ENCODE data around the gene HCST. TPM values are rescaled to one million over a fixed set of nuclear protein-coding genes. Genes with fewer than 3 reads are reported as not detected.

Gene HCST
- total RNA-seq, 6 experiments from 2014 or later: 0.96 to 4.1 (median 1.2) TPM

DNA sequence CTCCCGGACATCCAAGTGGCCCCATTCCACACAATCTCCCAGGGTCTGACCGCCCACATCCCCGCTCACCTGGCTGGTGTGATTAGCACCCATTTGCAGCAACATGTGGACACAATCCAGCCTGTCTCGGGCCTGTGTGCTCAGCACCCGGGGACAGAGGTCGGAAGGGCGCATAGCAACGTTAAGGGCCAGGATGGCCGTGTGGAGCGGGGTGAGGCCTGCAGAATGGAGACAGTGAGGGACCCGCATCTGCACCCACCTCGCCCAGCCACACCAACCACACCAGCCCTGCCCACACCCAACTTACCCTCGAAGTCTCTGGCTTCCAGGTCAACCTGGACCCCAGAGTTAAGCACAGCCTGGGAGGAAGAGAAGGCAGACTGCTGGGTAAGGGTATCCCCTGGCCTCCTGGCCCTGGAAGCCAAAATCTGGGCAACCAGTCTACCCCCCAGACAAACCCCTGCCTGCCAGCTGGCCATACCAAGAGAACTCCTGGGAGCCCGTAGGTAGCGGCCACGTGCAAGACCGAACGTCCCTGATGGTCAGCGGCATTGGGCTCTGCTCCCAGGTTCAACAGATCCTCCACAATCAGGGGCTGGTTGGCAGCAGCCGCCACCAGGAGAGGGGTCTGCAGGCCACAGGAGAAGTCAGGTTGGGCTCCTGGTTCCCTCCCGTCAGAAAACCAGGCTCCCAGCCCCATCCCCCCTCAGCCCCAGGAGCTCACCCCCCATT, 6.3 kb upstream of the HCST start:
- Mint-ChIP-seq H3K36me3 (ENCODE audit: low read depth) (peaks cover 11% of the 10 kb centered on the region), H3K4me1 (ENCODE audit: low read depth) (peaks cover 15% of the 10 kb centered on the region), H3K27me3 (ENCODE audit: insufficient read depth) (no peaks in the 10 kb centered on the region; the same call in 1 of the 2 replicates), H3K4me3 (no peak overlapping the region), H3K9me3 (no peaks in the 10 kb centered on the region), H3K27ac (no peak overlapping the region)
- DNase-seq: no peak
- TF ChIP-seq, protein P1, sequence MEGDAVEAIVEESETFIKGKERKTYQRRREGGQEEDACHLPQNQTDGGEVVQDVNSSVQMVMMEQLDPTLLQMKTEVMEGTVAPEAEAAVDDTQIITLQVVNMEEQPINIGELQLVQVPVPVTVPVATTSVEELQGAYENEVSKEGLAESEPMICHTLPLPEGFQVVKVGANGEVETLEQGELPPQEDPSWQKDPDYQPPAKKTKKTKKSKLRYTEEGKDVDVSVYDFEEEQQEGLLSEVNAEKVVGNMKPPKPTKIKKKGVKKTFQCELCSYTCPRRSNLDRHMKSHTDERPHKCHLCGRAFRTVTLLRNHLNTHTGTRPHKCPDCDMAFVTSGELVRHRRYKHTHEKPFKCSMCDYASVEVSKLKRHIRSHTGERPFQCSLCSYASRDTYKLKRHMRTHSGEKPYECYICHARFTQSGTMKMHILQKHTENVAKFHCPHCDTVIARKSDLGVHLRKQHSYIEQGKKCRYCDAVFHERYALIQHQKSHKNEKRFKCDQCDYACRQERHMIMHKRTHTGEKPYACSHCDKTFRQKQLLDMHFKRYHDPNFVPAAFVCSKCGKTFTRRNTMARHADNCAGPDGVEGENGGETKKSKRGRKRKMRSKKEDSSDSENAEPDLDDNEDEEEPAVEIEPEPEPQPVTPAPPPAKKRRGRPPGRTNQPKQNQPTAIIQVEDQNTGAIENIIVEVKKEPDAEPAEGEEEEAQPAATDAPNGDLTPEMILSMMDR (IDR thresholded peaks at IDR 0.05): no peak

DNA sequence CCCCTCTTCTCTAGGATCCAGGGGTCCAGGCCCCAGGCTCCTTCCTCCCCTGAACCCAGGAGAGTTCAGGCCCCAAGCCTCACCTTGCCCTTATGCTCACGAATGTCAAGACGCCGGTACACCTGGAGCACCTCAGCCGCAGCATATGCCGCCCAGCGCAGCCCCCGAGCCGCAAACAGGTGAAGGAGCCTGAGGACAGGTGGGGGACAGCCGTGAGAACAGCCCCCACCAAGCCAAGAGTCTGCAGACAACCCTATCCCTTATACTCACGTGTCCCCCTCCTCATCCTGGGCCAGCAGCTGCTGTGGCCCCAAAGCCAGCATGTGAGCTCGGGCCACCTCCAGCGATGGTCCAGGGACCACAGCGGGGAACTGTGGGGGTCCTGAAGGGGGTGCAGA, 5.7 kb upstream of the HCST start:
- DNase-seq: no peak
- TF ChIP-seq, protein P1 (IDR thresholded peaks at IDR 0.05): no peak
- Mint-ChIP-seq H3K9me3 (no peaks in the 10 kb centered on the region), H3K27me3 (ENCODE audit: insufficient read depth) (no peaks in the 10 kb centered on the region; the same call in 1 of the 2 replicates), H3K36me3 (ENCODE audit: low read depth) (peaks cover 11% of the 10 kb centered on the region), H3K4me1 (ENCODE audit: low read depth) (peaks cover 21% of the 10 kb centered on the region), H3K4me3 (no peak overlapping the region), H3K27ac (no peak overlapping the region)

GRCh38 chr19:35897706-35898451, 4.5 kb upstream of the HCST start:
- DNase-seq: no peak
- Mint-ChIP-seq H3K9me3 (no peaks in the 10 kb centered on the region), H3K36me3 (ENCODE audit: low read depth) (peaks cover 5% of the 10 kb centered on the region; the same call in 1 of the 2 replicates), H3K27me3 (ENCODE audit: insufficient read depth) (no peaks in the 10 kb centered on the region; the same call in none of the 2 replicates), H3K27ac (no peak overlapping the region), H3K4me1 (ENCODE audit: low read depth) (peaks cover 32% of the 10 kb centered on the region), H3K4me3 (peak overlapping the region; percentile 95)
- TF ChIP-seq, protein P1 (IDR thresholded peaks at IDR 0.05): no peak

DNA sequence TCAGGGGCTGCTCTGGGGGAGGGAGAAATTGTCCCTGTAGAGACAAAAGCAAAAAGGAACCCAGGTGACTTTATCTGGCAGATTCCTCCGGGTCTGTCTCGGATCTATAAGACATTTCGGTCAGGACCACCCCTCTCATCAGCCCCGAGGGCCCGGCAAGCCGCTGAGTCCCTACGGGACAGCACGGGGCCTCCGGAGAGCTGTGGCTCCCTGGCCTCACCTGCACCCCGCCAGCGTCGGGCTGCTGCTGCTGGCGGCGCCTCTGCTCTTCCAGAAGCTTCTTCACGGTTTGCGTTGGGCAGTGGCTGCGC, 3.9 kb upstream of the HCST start:
- Mint-ChIP-seq H3K4me1 (ENCODE audit: low read depth) (peaks cover 33% of the 10 kb centered on the region), H3K4me3 (peak overlapping the region; percentile 95), H3K27ac (peak overlapping the region; percentile 90), H3K27me3 (ENCODE audit: insufficient read depth) (peaks cover 2% of the 10 kb centered on the region; the same call in 1 of the 2 replicates), H3K36me3 (ENCODE audit: low read depth) (no peaks in the 10 kb centered on the region), H3K9me3 (no peaks in the 10 kb centered on the region)
- TF ChIP-seq, protein P1 (IDR thresholded peaks at IDR 0.05): no peak
- DNase-seq: no peak

DNA sequence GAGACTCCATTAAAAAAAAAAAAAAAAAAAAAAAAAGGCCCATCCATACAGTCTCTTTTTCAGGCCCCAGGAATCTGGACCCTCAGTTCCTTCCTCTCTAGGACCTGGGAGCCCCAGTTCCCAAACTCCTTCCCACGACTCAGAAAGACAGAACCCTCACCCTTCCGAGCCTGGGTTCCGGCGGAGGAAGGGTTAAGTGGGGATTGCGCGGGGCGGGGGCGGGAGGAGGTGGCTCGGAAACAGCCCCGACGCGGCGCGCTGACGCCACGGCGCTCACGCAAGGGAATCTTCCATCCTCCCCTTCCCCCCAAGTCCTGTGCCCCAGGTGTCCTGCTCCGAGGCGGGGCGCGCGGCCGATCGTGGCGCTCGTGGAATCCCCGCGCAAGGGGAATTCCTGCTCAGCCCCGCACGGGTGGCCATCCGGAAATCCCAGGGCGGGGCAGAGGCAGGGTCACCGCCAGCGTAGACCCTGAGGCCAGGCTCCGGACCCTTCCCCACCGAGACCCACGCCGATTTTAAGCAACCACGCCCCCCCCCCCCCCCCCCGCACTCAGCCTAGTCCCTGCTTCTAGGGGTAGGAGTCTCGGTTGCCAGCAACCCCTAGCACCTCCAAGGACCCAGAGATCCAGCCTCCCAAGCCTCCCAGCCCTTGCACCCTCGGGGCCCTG, 2.6 kb upstream of the HCST start:
- H3K27me3 Mint-ChIP-seq (ENCODE audit: insufficient read depth): peaks cover 2% of the 10 kb centered on the region; the same call in 1 of the 2 replicates
- TF ChIP-seq, protein P1 (IDR thresholded peaks at IDR 0.05): no peak
- H3K4me3 Mint-ChIP-seq: peak overlapping the region; percentile 95
- H3K9me3 Mint-ChIP-seq: no peaks in the 10 kb centered on the region
- peak; percentile 41 for DNase-seq
- H3K36me3 Mint-ChIP-seq (ENCODE audit: low read depth): no peaks in the 10 kb centered on the region
- peaks cover 43% of the 10 kb centered on the region for H3K4me1 Mint-ChIP-seq (ENCODE audit: low read depth)
- peak overlapping the region; percentile 90 for H3K27ac Mint-ChIP-seq

Measured in HFFc6 (cell line).